K562 (cell line): ENCODE results near the gene LCE1E. TPM values are rescaled to one million over a fixed set of nuclear protein-coding genes. Genes with fewer than 3 reads are reported as not detected.

Source experiments
- ATAC-seq: fragments of 200-7000 bp; cut with Tn5 transposase; 3 replicates; pipeline ENCODE4 v1.9.1; 2020; ENCODE audit warnings: moderate library complexity
- BruUV-seq: library from RNA; stranded (reverse); fragments of 400-500 nt; replicated peaks from 2 replicates; lab custom pipeline; 2021; lab: Mats Ljungman, UMichigan
- CTCF ChIA-PET: fragments of 300-600 bp; formaldehyde crosslinking; extraction: SDS; loops from one replicate; lab custom pipeline; 2021; ENCODE audit warnings: low intra/inter-chr PET ratio; lab: Yijun Ruan, JAX
- POLR2A ChIA-PET: fragments of 300-600, 350-650 bp; sonication (Branson Sonifier 250); formaldehyde crosslinking; extraction: SDS; loops from one replicate; lab custom pipeline; 2021; ENCODE audit warnings: antibody characterized with exemption, inconsistent platforms; lab: Yijun Ruan, JAX
- DNase-seq, 4 experiments: peaks; one replicate each; pipeline versions ENCODE4 v3.0.0 to v3.0.0-alpha.2; 2011 to 2018; ENCODE audit warnings: low spot score in 3 of 4, mixed read lengths in 3 of 4; ENCODE audit errors: extremely low read depth in 1 of 4
- FAIRE-seq: peaks from 2 replicates; lab custom pipeline; 2011; peaks lifted over from hg19 to GRCh38; lab: Jason Lieb, UNC
- H2AFZ ChIP-seq: 2 replicates; pipeline ENCODE4 v1.6.0; 2011; ENCODE audit warnings: low read depth, low read length, control low read depth, inconsistent platforms
- H3K27ac ChIP-seq: fragments of 200-600 bp; 3 replicates; pipeline ENCODE4 v1.8.0; 2011; ENCODE audit warnings: low read depth, mild to moderate bottlenecking, control low read depth, inconsistent platforms, low read length, moderate library complexity, mixed read lengths; ENCODE audit errors: extremely low read depth
- H3K27me3 ChIP-seq, 2 experiments: fragments of 300-600 bp in 1 of 2; 2 replicates in 1 of 2; 3 replicates in 1 of 2; pipeline versions ENCODE4 v1.6.0 to v1.8.0; 2011; ENCODE audit warnings: inconsistent platforms in 2 of 2, low read length in 2 of 2, mild to moderate bottlenecking in 1 of 2, mixed read lengths in 1 of 2, moderate library complexity in 1 of 2; ENCODE audit not compliant: control insufficient read depth in 2 of 2, insufficient read depth in 2 of 2
- H3K36me3 ChIP-seq: fragments of 300-600 bp; 3 replicates; pipeline ENCODE4 v1.8.0; 2011; ENCODE audit warnings: mild to moderate bottlenecking, low read length, inconsistent platforms; ENCODE audit not compliant: control insufficient read depth, insufficient read depth
- H3K4me1 ChIP-seq, 2 experiments: fragments of 200-600 bp in 1 of 2; replicated peaks in 1 of 2; 2 replicates in 1 of 2; 3 replicates in 1 of 2; pipeline versions ENCODE4 v1.5.1 to v1.8.0; 2011; ENCODE audit warnings: inconsistent platforms in 2 of 2, low read length in 2 of 2, mild to moderate bottlenecking in 1 of 2, mixed read lengths in 1 of 2, moderate library complexity in 1 of 2; ENCODE audit not compliant: control insufficient read depth in 2 of 2, insufficient read depth in 2 of 2
- H3K4me2 ChIP-seq: 2 replicates; pipeline ENCODE4 v1.6.1; 2011; ENCODE audit warnings: low read length, control low read depth, inconsistent platforms, mixed read lengths; ENCODE audit not compliant: insufficient read depth
- H3K4me3 ChIP-seq: fragments of 200-600 bp; sonication (generic), shearing (Covaris generic); 2 replicates; pipeline ENCODE4 v1.5.1; 2016; ENCODE audit warnings: control low read depth, inconsistent platforms
- H3K79me2 ChIP-seq: fragments of 200-600 bp; 3 replicates; pipeline ENCODE4 v1.8.0; 2011; ENCODE audit warnings: low read length, inconsistent platforms; ENCODE audit not compliant: control insufficient read depth, insufficient read depth
- H3K9ac ChIP-seq, 2 experiments: 2 replicates each; pipeline versions ENCODE4 v1.6.0 to v1.6.1; 2011; ENCODE audit warnings: low read depth in 2 of 2, low read length in 2 of 2, control low read depth in 1 of 2, inconsistent platforms in 1 of 2, mild to moderate bottlenecking in 1 of 2, mixed read lengths in 1 of 2; ENCODE audit not compliant: insufficient read depth in 1 of 2
- H3K9me1 ChIP-seq: one replicate; pipeline ENCODE4 v1.6.0; 2011; ENCODE audit warnings: inconsistent platforms, mild to moderate bottlenecking, low read length, moderate library complexity; ENCODE audit not compliant: control insufficient read depth, insufficient read depth
- H3K9me3 ChIP-seq: replicated peaks from 2 replicates; pipeline ENCODE4 v1.5.1; 2011; ENCODE audit warnings: low read depth, low read length, inconsistent platforms; ENCODE audit not compliant: control insufficient read depth, insufficient read depth
- H4K20me1 ChIP-seq: replicated peaks from 2 replicates; pipeline ENCODE4 v1.6.1; 2011; ENCODE audit warnings: low read length, inconsistent platforms, mixed read lengths; ENCODE audit not compliant: control insufficient read depth, insufficient read depth
- BRCA1 ChIP-seq, 2 experiments: fragments of 450-650 bp in 1 of 2; sonication (generic) in 1 of 2; formaldehyde crosslinking in 1 of 2; IDR thresholded peaks; 2 replicates each; pipeline versions ENCODE4 v1.5.0 to v1.6.1; 2017 to 2020; ENCODE audit warnings: mild to moderate bottlenecking in 1 of 2, missing genetic modification reagents in 1 of 2
- DIDO1 ChIP-seq: fragments of 450-650 bp; IDR thresholded peaks from 2 replicates; pipeline ENCODE4 v1.6.1; 2016; ENCODE audit warnings: low read depth, missing biosample characterization, missing genetic modification characterization
- FOXO4 ChIP-seq: fragments of 450-650 bp; formaldehyde crosslinking; IDR thresholded peaks from 2 replicates; pipeline ENCODE4 v1.4.0; 2020; ENCODE audit warnings: mild to moderate bottlenecking, moderate library complexity
- HOMEZ ChIP-seq: fragments of 250-450 bp; sonication (Bioruptor Pico); IDR thresholded peaks from 2 replicates; pipeline ENCODE4 v1.4.0; 2020; ENCODE audit warnings: mild to moderate bottlenecking, moderate library complexity
- HSF4 ChIP-seq: fragments of 250-450 bp; sonication (Bioruptor Pico); IDR thresholded peaks from 2 replicates; pipeline ENCODE4 v2.1.2; 2022; ENCODE audit warnings: mild to moderate bottlenecking, moderate library complexity, borderline replicate concordance
- ILF3 ChIP-seq: fragments of 450-650 bp; IDR thresholded peaks from 2 replicates; pipeline ENCODE4 v1.6.1; 2018; ENCODE audit warnings: antibody characterized with exemption, mild to moderate bottlenecking, moderate library complexity, borderline replicate concordance
- KAT8 ChIP-seq: fragments of 450-650 bp; IDR thresholded peaks from 2 replicates; pipeline ENCODE4 v1.6.1; 2016; ENCODE audit warnings: low read depth, mild to moderate bottlenecking
- KDM5B ChIP-seq: fragments of 200-600 bp; sonication (generic); IDR thresholded peaks from 2 replicates; pipeline ENCODE4 v1.6.1; 2012; ENCODE audit warnings: low read depth, mild to moderate bottlenecking, moderate library complexity, low read length, control low read depth, inconsistent platforms; ENCODE audit not compliant: insufficient replicate concordance
- MCM5 ChIP-seq: fragments of 450-650 bp; IDR thresholded peaks from 2 replicates; pipeline ENCODE4 v1.6.1; 2016; ENCODE audit warnings: low read depth
- MXD1 ChIP-seq: fragments of 250-450 bp; sonication (Bioruptor Pico); IDR thresholded peaks from 2 replicates; pipeline ENCODE4 v1.8.0; 2021; ENCODE audit warnings: borderline replicate concordance, mild to moderate bottlenecking, moderate library complexity; ENCODE audit not compliant: poor library complexity, severe bottlenecking
- PURB ChIP-seq: sonication (generic); formaldehyde crosslinking; IDR thresholded peaks from 2 replicates; pipeline ENCODE4 v1.9.0; 2021; ENCODE audit warnings: low read depth, mild to moderate bottlenecking, missing genetic modification reagents
- RBM17 ChIP-seq: fragments of 200-400 bp; formaldehyde crosslinking; IDR thresholded peaks from 2 replicates; pipeline ENCODE4 v1.6.1; 2017; ENCODE audit warnings: low read depth, mild to moderate bottlenecking, low read length, borderline replicate concordance
- SNIP1 ChIP-seq: fragments of 450-650 bp; IDR thresholded peaks from 2 replicates; pipeline ENCODE4 v1.7.1; 2017; ENCODE audit warnings: low read depth, mild to moderate bottlenecking
- ZFP1 ChIP-seq: fragments of 450-650 bp; formaldehyde crosslinking; IDR thresholded peaks from 2 replicates; pipeline ENCODE4 v1.4.0; 2020; ENCODE audit warnings: mild to moderate bottlenecking, mixed read lengths
- ZNF395 ChIP-seq: fragments of 200-800 bp; sonication (Bioruptor generic); IDR thresholded peaks from 2 replicates; pipeline ENCODE4 v1.6.1; 2017; ENCODE audit warnings: missing genetic modification characterization, missing compliant biosample characterization
- ZNF584 ChIP-seq: fragments of 200-800 bp; sonication (Bioruptor generic); IDR thresholded peaks from 2 replicates; pipeline ENCODE4 v1.6.1; 2016; ENCODE audit warnings: low read depth, mild to moderate bottlenecking, missing genetic modification characterization, missing compliant biosample characterization
- ZNF717 ChIP-seq: fragments of 250-450 bp; sonication (Bioruptor Pico); IDR thresholded peaks from 2 replicates; pipeline ENCODE4 v1.5.0; 2021
- ZNF79 ChIP-seq: fragments of 250-450 bp; sonication (Bioruptor Pico); IDR thresholded peaks from 2 replicates; pipeline ENCODE4 v1.4.0; 2020; ENCODE audit warnings: low read depth, mild to moderate bottlenecking, moderate library complexity
- WGBS: fragments of 100-300 bp; shearing (Covaris generic); methylation state at CpG from one replicate; pipeline ENCODE4 v1.1.6; 2016; ENCODE audit warnings: low coverage, mixed read lengths; ENCODE audit not compliant: insufficient coverage; ENCODE audit errors: missing lambda C conversion rate; 5-methylcytosine and 5-hydroxymethylcytosine counted together
- in situ Hi-C: fragments of 300-500 bp; cut with MboI; formaldehyde crosslinking; loops from 4 replicates; pipeline ENCODE4 v1.15.0; 2018; ENCODE audit warnings: inconsistent platforms, mixed read lengths
- intact Hi-C: fragments of 100-400 bp; cut with micrococcal nuclease; formaldehyde crosslinking; loops from 2 replicates; pipeline ENCODE4 v1.14.2; 2022
- polyA plus RNA-seq, 8 experiments: library from polyadenylated mRNA; depleted of rRNA in 4 of 8; stranded (reverse) in 5 of 8; unstranded in 3 of 8; fragments of >200 nt; fragmentation: Nextera tagmentation in 2 of 8; fragmentation: Illumina TruSeq in 1 of 8; extraction: Ambion mirVana in 2 of 8; extraction: Trizol in 1 of 8; gene quantifications; 2 replicates each; pipeline versions ENCODE4 v1.2.1 to v1.2.3, GENCODE V29; 2011 to 2014; ENCODE audit warnings: inconsistent platforms in 1 of 8, missing spikeins in 1 of 8
- total RNA-seq, 7 experiments: library from RNA; depleted of rRNA in 6 of 7; stranded (reverse); fragments of >200 nt in 6 of 7; fragmentation: Illumina TruSeq in 2 of 7; extraction: Trizol in 2 of 7; gene quantifications; 2 replicates each; pipeline versions ENCODE4 v1.2.1 to v1.2.3, GENCODE V29; 2011 to 2021; ENCODE audit warnings: low replicate concordance in 1 of 7

LCE1E gene
- total and polyA plus RNA-seq, 9 of the 15 experiments (the other 6 are each of a cell fraction or from before 2014, with no cell fraction given): not detected

- Histone ChIP-seq H3K4me2 (no peak overlapping the region), H4K20me1 (no peaks in the 10 kb centered on the region), H2AFZ (no peak overlapping the region), H3K27ac (no peak overlapping the region), H3K36me3 (no peaks in the 10 kb centered on the region), H3K9ac (no peak overlapping the region), H3K27me3 (no peaks in the 10 kb centered on the region; a peak in 1 of 5 replicates), H3K79me2 (no peaks in the 10 kb centered on the region), H3K4me3 (no peak overlapping the region), H3K9me1 (no peaks in the 10 kb centered on the region), H3K9me3 (no peaks in the 10 kb centered on the region), H3K4me1 (no peaks in the 10 kb centered on the region; a peak in 1 of 5 replicates)
- in situ Hi-C loops (no loop called here), intact Hi-C loops (no loop called here)
- POLR2A ChIA-PET: no interaction called here
- CTCF ChIA-PET: no interaction called here
- no TSS peak for BruUV-seq
- 0% methylated on average over 1 of the region's 1 CpG for WGBS
- DNase-seq (no peak), ATAC-seq (no peak), FAIRE-seq (no peak)
- TF ChIP-seq ZNF79 (CRISPR knock-in tag) (no peak), MXD1 (CRISPR knock-in tag) (no peak), ILF3 (no peak), ZNF584 (no peak), KDM5B (no peak), ZNF717 (CRISPR knock-in tag) (no peak), RBM17 (no peak), DIDO1 (no peak), SNIP1 (no peak), HSF4 (CRISPR knock-in tag) (no peak), HOMEZ (CRISPR knock-in tag) (no peak), BRCA1 (IDR thresholded peaks at IDR 0.05) (no peak), BRCA1 (CRISPR knock-in tag; IDR thresholded peaks at IDR 0.05) (no peak), PURB (CRISPR knock-in tag) (no peak), FOXO4 (CRISPR knock-in tag) (no peak), ZFP1 (CRISPR knock-in tag) (no peak), MCM5 (no peak), KAT8 (no peak), ZNF395 (no peak)
Measured at GRCh38 chr1:152753586-152753985, 32.5 kb upstream of the LCE1E start.
